Thoracic aorta (tissue), 2 donors: Measurements from ENCODE around the gene E2F1. TPM values are rescaled to one million over a fixed set of nuclear protein-coding genes. Genes with fewer than 3 reads are reported as not detected.
A peak's percentile ranks its signal among the peaks of the same experiment; 100 is the strongest.

Source experiments
- ATAC-seq: fragments of 150-250 bp; one replicate; pipeline ENCODE4 v1.8.0; 2017; ENCODE audit warnings: low read depth; ENCODE audit not compliant: insufficient number of reproducible peaks, low FRiP score
- DNase-seq: peaks from one replicate; pipeline ENCODE4 v3.0.0-alpha.2; 2020; ENCODE audit warnings: low spot score
- H3K27ac ChIP-seq, 2 donors: fragments of 200-600 bp; sonication (generic); 1 replicate in 1 of 2; 2 replicates in 1 of 2; pipeline ENCODE4 v1.5.1; 2016; ENCODE audit warnings: mild to moderate bottlenecking in 2 of 2, moderate library complexity in 2 of 2
- H3K27me3 ChIP-seq: fragments of 200-600 bp; sonication (generic); replicated peaks from 2 replicates; pipeline ENCODE4 v1.6.0; 2016; ENCODE audit warnings: mild to moderate bottlenecking; ENCODE audit not compliant: insufficient read depth
- H3K36me3 ChIP-seq: fragments of 200-600 bp; sonication (generic); one replicate; pipeline ENCODE4 v1.5.1; 2016
- H3K4me1 ChIP-seq, 2 donors: fragments of 200-600 bp; sonication (generic); 1 replicate in 1 of 2; 2 replicates in 1 of 2; pipeline versions ENCODE4 v1.5.1 to v1.6.0; 2016; ENCODE audit warnings: low read depth in 2 of 2, mild to moderate bottlenecking in 1 of 2; ENCODE audit not compliant: control insufficient read depth in 1 of 2
- H3K4me3 ChIP-seq: fragments of 200-600 bp; sonication (generic); 2 replicates; pipeline ENCODE4 v1.5.1; 2016; ENCODE audit warnings: mild to moderate bottlenecking
- H3K9me3 ChIP-seq: fragments of 200-600 bp; sonication (generic); 2 replicates; pipeline ENCODE4 v1.5.1; 2016
- CTCF ChIP-seq: fragments of 200-600 bp; sonication (generic); IDR thresholded peaks from one replicate; pipeline ENCODE4 v1.5.1; 2019; ENCODE audit warnings: antibody characterized with exemption
- total RNA-seq, 2 donors: library from RNA; depleted of rRNA; stranded (reverse); fragments of >200 nt; gene quantifications; one replicate each; pipeline versions ENCODE4 v1.1.0 to v1.2.3, GENCODE V29; 2016

The E2F1 gene
- total RNA-seq, 2 donors from 2014 or later: 0.68 to 0.92 TPM

- H3K4me3 ChIP-seq: peak overlapping the region; percentile 69
- no peaks in the 10 kb centered on the region for H3K36me3 ChIP-seq
- H3K9me3 ChIP-seq: peaks cover 1% of the 10 kb centered on the region
- DNase-seq (no peak), ATAC-seq (no peak)
- H3K4me1 ChIP-seq: peaks cover 0 to 26% of the 10 kb centered on the region in 2 donors
- H3K27me3 ChIP-seq: no peaks in the 10 kb centered on the region
- no peak for TF ChIP-seq CTCF
- peak overlapping the region; percentile 77 to 85 for H3K27ac ChIP-seq
These were observed 44.9 kb upstream of the E2F1 start for GRCh38 chr20:33730946-33731692.

GRCh38 chr20:33729101-33729500 is 42.9 kb upstream of the E2F1 start:
- Histone ChIP-seq H3K36me3 (no peaks in the 10 kb centered on the region), H3K4me3 (no peak overlapping the region), H3K9me3 (no peaks in the 10 kb centered on the region), H3K4me1 (peaks cover 0 to 23% of the 10 kb centered on the region in 2 donors), H3K27me3 (no peaks in the 10 kb centered on the region), H3K27ac (no peak overlapping the region)
- DNase-seq: no peak
- ATAC-seq: no peak
- no peak for TF ChIP-seq CTCF

- Histone ChIP-seq H3K36me3 (no peaks in the 10 kb centered on the region), H3K27ac (no peak overlapping the region), H3K9me3 (no peaks in the 10 kb centered on the region), H3K27me3 (no peaks in the 10 kb centered on the region), H3K4me3 (no peak overlapping the region), H3K4me1 (peaks cover 0 to 17% of the 10 kb centered on the region in 2 donors)
- DNase-seq: no peak
- no peak for ATAC-seq
- TF ChIP-seq CTCF: no peak
These were observed 42.3 kb upstream of the E2F1 start for GRCh38 chr20:33728463-33728862.

GRCh38 chr20:33727806-33728205 is 41.6 kb upstream of the E2F1 start:
- Histone ChIP-seq H3K4me3 (no peak overlapping the region), H3K27ac (no peak overlapping the region), H3K9me3 (no peaks in the 10 kb centered on the region), H3K4me1 (peaks cover 0 to 10% of the 10 kb centered on the region in 2 donors), H3K27me3 (no peaks in the 10 kb centered on the region), H3K36me3 (no peaks in the 10 kb centered on the region)
- ATAC-seq (no peak), DNase-seq (no peak)
- TF ChIP-seq CTCF: no peak

GRCh38 chr20:33727115-33727479 is 40.9 kb upstream of the E2F1 start:
- ATAC-seq (no peak), DNase-seq (no peak)
- Histone ChIP-seq H3K4me1 (peaks cover 0 to 6% of the 10 kb centered on the region in 2 donors), H3K36me3 (no peaks in the 10 kb centered on the region), H3K27me3 (no peaks in the 10 kb centered on the region), H3K4me3 (no peak overlapping the region), H3K9me3 (no peaks in the 10 kb centered on the region), H3K27ac (no peak overlapping the region)
- TF ChIP-seq CTCF: no peak
